ENCODE data around the gene CRIM1.

DNA sequence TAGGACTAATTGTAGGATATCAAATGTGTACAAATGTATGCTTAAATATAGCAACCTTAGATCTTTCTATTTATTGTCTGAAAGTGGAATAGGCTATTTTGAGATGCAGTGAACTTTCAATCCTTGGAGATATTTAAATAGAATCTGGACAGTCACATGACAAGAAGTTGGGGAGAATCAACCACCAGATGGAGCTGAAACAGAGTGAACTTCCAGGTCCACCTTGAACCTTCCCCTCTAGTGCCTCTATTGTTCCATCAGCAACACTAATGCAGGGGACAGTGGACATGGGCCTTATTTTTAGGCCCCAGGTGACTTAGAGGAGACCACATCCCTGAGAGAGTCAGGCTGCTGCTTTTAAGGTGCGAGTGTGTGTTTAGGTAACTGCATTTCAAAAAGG is 37.0 kb upstream of the CRIM1 start:
- TF ChIP-seq EZH2 (IDR thresholded peaks at IDR 0.05; ENCODE audit: insufficient read depth, poor library complexity, severe bottlenecking) (no peak), EZH2phosphoT487 (IDR thresholded peaks at IDR 0.05; ENCODE audit: insufficient read depth, low read depth) (no peak)

Data from GM23248 (cell line).